GM18861 (cell line): ENCODE data around the gene CAMTA1.

ENCODE experiments used
- ATAC-seq: cut with Tn5 transposase; IDR thresholded peaks from one replicate; pipeline ENCODE4 v1.9.1; 2021; ENCODE audit not compliant: unreplicated experiment

CAMTA1 gene

DNA sequence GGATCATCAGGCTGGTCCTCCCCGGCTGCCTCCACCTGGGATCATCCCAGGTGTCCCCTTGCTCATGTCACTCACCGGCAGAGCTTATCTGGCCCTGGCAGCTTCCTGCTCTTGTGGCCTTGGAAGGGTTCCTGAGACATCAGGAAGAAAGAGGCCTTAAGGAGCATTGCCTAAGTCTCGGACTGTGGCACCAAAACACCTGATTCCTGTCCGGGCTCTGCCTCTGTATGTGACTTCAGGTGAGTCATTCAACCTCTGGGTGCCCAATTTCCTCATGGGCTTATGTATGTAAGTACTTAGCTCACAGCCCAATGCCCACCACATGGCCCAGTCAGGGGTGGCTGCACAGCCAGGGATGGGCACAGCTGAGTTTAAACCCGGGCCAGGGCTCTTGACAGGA, 729.9 kb downstream of the CAMTA1 start:
- ATAC-seq: no peak

DNA sequence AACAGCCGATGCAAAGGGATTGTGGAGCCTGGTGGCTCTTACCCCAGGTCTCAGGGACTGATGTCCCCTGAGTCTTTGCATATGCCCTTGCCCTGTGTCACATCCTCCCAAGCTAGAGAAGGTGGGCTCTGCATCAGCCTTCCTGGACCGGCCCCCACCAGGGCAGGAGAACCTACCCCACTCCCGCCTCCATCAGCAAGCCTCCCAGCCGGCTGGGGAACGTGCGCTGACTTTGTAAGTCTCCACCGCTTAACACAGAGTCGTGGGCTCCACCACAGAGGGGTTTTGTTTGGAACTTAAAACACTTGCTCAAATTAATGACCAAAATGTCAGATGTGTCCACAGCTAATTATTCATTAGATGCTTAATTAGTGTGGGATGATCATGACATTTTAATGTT, 730.6 kb downstream of the CAMTA1 start:
- no peak for ATAC-seq

DNA sequence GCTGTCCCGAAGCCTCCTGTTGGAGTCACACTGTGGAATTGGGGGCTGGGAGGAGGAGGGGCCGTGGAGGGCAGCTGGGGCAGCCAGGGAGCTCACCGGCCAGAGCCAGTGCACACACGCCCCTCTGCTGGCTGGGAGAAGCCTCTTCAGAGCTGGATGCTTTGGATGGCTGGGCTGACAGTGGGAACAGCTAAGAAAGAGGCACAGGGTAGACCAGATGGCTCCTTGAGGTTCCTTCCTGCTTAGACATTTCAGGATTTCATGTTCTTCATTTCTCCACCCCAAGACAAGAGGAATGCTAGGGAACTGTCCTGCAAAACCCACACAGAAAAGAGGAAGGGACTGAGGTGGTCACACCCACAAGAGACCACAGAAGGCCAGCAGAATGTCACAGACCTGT, 731.1 kb downstream of the CAMTA1 start:
- no peak for ATAC-seq

DNA sequence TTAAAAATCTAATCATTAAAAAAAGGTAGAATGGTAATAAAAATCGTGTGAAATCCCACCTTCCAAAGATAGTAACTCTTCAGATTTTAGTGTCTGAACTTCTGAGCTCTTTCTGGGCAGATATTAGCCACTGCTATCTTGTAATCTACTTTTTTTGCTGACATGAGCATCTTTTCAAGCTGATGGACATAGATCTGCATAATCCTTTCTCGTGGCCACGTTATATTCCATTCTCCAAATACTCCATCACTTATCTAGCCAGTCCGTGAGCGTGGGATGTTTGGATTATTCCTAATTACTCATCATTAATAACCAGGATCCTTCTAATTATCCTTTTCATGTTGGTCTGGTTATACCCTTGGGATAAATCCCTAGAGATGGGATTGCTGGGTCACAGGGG, 731.7 kb downstream of the CAMTA1 start:
- ATAC-seq: no peak

DNA sequence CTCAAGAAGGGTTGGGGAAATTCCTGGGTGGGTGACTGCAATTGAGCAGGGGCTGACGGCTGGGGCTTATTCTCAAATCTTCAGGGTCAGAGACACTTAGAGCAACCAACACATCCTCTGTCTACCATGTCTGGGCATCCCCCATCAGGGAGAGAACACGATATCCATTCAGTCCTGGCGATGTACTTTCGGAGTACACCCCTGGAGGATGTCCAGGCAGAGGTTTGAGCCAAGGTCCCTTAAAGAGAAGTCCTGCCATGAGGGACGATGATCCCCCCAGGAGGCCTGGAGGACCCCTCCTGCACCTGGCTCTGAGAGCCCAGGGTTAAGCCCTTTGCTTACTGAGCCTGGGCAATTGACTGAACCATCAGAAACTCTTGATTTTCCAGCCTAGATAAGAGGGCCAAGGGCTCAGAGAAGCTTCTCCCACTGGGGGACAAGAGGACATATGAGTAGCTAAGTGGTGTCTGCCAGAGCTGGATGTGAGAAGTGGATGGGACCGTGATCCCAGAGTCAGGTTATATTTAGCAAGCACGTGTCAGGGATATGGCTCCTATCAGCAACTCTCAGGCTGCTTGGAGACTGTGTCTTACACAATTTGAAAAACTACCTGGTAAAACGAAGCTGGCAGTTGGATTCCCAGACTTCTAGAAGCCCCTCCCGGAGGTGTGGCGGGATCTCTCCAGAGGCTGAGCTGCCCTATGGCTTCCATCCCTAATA, 732.5 kb downstream of the CAMTA1 start:
- no peak for ATAC-seq

DNA sequence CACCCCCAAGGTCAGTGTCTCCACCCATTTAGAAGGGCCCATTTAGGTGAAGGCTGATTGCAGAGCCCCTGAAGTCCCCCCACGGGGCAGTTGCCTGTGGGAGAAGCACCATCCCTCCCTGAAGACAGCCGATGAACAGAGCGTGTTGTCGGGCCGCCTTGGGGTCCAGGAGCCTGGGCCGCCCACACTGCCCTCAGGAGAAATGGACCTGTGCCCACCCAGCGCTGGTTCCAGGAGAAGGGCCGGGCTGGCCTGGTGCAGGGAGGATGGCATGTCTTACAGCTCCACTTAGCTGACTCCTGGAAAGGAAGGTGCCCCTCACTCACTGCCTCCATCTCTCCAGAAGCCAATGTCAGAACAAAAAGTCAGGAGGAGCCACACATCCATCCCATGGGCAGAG, 733.2 kb downstream of the CAMTA1 start:
- ATAC-seq: no peak

DNA sequence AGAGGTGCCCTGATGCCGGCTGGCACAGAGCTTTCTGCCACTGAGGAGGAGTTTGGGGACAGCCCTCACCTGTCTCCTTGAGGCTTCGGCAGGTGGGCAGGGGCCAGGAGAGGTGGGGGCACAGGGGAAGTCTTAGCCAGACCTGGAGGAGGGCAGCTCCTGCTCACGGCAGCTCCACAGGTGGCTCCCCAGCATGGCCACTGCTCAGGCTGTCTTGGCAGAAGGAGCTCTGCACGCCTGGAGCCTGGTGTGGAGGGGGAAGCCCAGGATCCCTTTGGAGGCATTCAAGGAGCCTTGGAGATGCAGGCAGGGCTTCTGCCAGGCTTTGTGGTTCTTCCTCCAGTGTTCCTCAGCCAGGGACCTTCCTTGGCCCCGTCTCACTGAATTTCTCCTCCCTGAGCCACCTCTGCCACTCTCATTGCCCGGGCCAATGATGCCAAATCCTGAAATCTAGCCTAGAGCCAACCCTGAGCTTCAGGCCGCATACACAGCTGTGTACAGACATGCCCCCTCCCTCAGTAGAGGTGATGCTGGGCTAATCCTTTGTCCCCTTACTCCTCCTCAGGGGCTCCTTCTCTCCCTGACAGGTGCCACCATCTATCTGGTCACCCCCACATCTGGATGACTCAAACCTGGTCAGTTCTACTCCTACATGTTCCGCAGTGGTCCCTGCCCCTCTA, 734.1 kb downstream of the CAMTA1 start:
- no peak for ATAC-seq

DNA sequence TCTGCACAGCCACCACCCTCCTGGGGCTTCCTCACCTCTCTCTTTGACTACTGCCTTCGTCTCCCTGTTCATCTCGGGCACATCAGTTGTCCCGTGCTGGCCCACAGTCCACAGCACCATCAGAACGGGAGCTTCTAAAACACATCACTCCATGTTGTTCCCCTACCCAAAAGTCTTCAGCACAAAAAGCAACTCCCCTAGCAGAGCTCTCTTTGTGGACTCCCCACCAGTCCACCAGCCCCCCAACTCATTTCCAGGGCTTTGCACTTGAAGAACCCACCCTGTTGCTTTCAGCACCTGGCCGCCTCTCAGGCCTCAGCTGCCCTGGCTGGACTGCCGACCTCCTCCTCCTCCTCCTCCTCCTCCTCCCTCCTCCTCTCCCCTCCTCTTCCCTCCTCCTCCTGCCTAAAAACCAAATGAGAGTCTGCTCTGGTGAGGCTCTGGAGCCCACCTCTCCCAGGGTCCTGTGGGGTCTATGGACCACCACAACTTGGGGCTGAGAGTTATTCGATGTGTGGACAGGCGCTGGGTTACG, 734.7 kb downstream of the CAMTA1 start:
- ATAC-seq: no peak

DNA sequence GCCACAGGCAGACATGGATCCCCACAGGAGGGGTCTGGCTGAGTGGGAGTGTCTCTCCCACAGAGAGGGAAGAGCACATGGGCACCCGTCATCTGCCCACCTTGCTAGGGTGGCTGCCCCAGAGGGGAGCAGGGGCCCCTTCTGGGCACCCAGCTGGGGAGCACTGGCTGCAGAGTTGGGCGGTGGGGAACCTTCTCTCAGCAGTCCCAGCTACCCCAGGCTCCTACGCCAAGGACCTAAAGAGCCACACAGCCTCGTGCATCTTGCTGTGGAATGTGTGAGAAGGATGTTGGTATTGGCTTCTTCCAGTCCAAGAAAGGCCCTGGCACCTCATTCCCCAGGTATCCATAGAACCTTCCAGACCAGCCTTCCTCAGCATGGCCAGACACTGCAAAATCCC, 735.2 kb downstream of the CAMTA1 start:
- no peak for ATAC-seq

DNA sequence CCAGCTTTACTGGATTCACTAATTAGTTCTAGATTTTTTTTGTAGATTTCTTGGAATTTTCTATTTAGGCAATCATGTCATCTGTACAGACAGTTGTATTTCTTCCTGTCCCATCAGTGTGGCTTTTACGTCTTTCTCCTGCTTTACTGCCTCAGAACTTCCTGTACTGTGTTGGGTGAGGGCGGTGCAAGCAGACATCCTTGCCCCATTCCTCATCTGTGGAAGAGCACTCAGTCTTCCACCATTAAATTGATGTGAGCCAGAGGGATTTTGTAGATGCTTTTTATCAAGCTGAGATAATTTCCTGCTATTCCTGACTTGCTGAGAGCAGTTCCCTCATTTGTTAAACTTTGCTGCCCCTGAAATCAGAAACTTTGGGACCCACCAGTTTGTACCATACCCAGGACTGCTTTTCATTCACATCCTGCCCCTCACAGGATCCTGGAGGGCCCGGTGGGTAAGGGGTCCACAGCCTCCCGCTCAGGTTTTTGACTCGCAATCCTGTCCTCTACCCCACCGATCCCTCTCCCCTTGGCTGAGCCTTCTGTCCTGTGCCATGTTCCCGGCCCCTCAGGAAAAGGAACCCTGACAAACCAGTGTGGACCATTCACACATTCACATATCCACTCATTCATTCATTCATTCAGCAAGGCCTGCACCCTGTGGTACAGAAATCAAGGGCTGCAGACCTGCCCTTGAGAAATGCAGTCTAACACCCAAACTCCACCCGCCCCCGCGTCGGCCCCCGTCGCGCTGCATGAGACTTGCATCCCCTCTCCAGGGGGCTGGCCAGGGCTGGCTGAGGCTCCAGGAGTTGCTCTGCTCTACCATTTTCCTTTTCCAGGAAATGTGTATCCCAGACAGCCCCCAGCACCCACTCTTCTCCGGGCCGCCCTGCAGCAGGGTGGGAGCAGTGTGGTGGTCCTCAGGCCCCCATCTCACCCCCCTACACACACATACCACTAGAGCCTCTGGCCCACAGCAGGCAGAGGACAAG, 739.4 kb downstream of the CAMTA1 start:
- no peak for ATAC-seq

DNA sequence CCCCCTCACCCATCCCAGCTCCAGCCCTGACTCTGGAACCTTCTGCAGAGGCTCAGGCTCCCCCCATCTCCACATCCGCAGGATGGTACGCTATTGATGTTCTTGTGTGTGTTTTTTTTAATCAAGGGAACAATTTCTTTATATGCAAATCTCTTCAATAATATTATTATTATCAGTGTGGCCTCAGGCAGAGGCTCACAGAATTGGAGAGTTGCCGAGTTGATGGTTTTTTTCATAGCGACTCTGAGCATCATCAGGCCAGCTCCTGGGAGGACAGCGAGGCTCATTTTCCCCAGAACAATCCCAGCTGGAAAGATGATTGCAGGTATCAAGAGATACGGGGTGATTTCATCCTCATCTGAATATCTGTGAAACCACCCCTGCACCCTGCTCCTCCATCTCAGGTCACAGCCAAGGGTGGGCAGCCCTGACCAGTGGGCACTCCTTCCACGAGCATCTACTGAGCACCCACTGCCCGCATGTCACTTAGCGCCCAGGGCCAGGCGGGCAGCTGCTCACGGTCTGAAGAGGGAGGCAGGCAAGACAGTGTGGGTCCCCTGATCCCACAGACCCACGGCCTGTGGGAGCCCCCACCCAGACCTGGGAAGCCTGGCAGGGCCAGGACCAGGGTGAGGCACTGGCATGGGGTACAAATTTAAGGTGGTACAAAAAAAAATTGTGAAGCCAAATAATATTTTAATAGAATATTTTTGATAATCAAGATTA, 740.2 kb downstream of the CAMTA1 start:
- no peak for ATAC-seq

DNA sequence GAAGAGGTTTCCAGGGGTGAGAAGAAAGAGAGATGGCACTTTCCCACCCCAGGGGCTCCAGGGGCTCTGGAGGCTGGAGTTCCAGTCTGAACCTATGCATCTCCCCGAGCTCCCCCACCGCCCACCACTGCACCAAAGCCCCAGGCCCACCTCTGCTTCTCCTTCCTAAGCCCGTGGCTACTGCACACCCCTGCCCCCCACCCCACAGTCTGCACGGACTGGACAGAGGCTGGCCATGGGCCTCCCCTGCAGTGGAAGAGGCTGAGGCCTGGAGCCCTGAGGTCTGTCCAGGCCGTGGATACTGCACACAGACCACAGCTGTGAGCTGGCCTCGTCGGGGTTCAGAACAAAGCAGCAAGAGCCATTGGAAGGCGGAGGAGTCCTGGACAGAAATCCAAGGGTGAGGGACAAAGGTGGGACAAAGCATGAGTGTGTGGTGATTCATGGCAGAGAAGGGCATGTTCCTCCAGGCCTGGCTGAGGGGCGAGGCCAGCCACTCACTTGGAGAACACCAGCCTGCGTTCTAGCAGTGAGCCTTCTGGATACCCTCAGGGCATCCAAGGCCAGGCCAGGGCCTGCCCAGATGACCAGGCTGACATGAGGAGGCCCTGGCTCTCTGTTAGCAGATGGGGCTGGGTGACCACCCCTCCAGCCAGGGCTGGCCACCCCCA, 741.1 kb downstream of the CAMTA1 start:
- ATAC-seq: no peak

DNA sequence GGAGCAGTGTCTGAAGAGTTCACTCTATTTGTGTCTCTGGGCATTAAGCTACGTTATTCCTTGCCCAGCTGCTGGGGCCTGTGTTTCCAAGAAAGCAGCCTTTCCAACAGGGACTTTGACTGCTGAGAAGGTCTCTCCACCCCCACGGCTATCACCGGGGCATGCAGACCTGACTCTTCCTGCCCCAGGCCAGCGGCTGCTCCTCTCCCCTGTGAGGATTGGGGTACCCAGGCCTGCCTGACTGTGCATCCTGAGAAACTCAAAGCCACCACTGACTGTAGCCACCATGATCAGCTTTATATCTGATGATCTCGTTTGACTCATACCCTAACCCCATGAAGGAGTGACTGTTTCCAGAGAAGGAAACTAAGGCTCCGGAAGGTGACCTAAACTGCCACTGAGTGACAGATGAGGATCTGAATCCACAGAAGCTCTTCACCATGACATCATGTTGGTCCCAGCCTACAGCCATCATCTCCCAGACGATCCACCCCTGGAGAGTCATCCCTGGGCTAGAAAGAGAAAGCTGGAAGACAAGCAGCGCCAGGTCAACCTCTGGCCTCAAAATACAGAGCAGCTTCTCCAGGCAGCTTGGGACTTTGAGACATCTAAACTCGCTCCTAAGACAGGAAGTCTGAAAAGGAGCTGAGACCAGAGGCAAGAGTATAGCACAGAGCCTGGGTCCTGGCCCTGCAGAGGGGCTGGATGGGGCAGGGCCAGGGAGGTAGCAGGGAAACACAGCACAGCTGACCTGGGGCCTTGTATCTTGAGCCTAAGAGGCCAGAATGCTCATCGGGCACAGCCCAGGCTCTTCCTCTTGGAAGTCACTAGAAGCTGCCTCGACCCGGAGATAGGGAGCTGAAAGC, 741.8 kb downstream of the CAMTA1 start:
- no peak for ATAC-seq

DNA sequence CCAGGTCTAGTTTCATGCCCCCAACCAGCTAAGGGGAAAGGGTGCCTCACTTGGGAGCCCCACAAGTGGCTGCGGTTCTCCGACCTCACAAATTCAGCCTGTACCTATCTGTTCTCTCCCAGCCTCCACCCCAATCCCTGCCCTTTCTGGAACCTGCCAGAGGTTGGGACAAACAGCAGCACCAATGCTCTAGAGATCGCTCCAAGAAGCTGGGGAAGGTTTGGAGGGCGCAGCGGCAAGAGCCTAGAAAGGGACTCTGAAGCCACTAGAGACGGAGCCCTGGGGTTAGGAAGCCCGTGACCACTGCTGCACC, 742.4 kb downstream of the CAMTA1 start:
- ATAC-seq: no peak

DNA sequence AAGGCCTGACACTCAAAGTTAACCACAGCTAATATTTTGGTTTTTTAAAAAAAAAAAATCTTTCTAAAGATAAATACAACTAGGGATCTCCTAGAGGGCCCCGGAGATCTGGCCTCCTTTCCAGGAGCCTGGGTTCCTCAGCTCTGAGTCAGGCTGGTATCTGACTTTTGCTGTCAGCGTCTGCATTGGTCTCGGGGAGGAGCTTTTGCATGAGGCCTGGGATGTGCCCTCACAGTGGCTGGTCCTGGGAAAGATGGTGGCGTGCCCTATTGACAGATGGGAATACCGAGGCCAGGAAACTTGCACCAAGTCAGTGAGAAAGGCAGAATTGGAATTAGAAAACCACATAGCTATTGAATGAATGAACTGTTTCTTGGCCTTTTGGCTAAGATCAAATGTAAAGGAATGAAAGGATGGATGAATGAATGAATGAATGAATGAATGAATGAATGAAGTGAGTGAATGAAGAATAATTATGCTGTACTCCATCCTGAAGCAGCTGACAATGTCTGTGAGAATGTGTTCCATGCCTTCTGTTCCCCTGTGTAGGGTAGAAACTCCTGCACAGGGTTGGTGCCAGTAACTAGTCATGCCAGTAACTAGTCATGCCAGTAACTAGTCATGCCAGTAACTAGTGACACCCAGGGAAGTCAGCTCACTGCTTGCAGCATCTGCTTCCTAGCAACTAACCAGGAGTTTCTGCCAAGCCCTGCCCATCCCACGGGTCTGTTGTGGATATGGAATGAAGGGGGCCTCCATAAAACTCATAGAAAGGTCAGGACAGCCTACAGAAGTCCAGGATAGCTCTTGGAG, 743.3 kb downstream of the CAMTA1 start:
- no peak for ATAC-seq

DNA sequence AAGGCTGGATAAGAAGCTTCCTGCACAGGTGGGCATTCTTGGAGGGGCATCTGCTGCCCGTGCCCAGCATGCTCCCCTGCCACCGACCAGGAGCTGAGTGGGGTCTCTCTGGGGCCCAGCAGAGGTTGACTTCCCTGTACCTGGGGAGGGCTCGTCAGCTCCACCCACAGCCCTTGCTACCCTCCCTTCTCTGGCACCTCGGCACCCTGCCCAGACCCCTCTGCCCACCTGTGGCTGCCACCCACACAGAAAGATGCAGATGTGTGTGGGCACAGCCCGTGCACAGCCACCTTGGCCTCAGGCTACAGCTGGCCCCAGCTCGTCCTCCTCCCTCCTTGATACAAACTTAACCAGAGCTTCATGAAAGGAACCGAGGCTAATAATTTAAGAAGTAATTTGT, 744.7 kb downstream of the CAMTA1 start:
- ATAC-seq: no peak

DNA sequence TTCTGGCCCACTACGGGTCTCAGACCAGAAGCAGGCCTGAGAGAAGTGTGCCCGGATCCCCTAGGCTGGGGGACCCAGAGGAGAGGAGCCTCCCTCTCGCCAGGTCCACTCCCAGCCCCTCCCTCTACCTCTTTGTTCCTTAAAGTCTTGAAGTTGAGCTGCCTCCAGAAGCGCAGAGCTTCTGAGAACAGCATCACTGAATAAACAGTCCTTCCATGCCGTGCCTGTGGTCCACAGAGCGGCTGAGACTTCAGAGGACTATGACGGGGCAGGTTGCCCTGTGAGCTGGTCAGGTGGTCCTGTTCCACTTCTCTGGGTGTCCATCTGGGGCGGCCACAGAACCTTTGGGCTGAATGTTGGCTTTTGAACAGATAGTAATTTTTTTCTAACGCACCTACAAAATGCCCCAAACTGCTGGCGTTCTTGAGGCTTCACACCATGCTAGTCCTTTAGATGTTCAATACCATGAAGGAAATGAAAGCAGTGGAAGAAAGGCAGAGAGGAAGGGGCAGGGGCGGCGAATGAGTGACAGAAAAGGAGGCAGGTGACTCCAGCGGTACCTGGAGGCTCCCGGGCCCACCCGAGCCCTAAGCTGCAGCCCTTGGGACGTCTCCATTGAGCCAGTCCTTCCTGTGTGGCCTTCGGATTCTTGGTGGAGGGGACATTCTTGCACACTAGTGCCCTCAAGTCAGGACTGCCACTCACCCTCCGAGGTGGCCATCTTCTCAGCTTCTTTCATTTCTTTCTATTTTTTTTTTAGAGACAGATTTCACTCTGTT, 746.5 kb downstream of the CAMTA1 start:
- ATAC-seq: no peak

DNA sequence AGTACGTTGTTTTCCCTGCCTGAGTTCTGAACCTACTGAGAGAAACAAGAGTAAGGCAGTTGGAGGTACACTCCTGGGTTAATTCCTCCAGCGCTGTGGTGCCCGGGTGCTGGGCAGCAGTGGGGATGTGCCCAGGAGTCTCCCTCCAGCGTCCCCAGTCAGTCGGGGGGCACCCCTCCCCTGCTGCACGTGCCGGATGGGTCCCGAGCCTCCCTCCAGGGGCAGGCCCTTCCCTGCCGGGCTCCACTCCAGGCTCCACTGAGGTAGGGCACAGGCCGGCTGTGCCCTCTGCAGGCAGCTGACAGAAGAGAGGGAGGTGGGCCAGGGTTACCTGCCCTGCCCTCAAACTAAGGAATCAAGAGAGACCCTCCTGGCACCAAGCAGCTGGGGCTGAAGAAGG, 747.8 kb downstream of the CAMTA1 start:
- no peak for ATAC-seq
